ENCODE data around the gene TIMM23.
"Not testable (repeated sequence)": the region's sequence is repeated elsewhere in the genome, so short reads cannot be mapped to it uniquely, and the experiment has no call there.

The TIMM23 gene

GRCh38 chr10:45997994-45998763, 25.9 kb downstream of the TIMM23 start:
- no peak for DNase-seq (ENCODE audit: low spot score)

GRCh38 chr10:45999955-46000354, 27.7 kb downstream of the TIMM23 start:
- not testable (repeated sequence) for DNase-seq (ENCODE audit: low spot score)

- DNase-seq (ENCODE audit: low spot score) = no peak
These were observed 28.2 kb downstream of the TIMM23 start for GRCh38 chr10:46000538-46000937.

GRCh38 chr10:46001187-46001756, 29.0 kb downstream of the TIMM23 start:
- no peak for DNase-seq (ENCODE audit: low spot score)

- not testable (repeated sequence) for DNase-seq (ENCODE audit: low spot score)
These were observed 29.9 kb downstream of the TIMM23 start for GRCh38 chr10:46002189-46002687.

- DNase-seq (ENCODE audit: low spot score) = no peak
These were observed 30.8 kb downstream of the TIMM23 start for GRCh38 chr10:46002916-46003693.

GRCh38 chr10:46004963-46005362, 32.7 kb downstream of the TIMM23 start:
- no peak for DNase-seq (ENCODE audit: low spot score)

- DNase-seq (ENCODE audit: low spot score) = no peak
These were observed 33.1 kb downstream of the TIMM23 start for GRCh38 chr10:46005383-46005782.

- DNase-seq (ENCODE audit: low spot score) = no peak
These were observed 33.9 kb downstream of the TIMM23 start for GRCh38 chr10:46006219-46006618.

- DNase-seq (ENCODE audit: low spot score) = no peak
These were observed 40.5 kb downstream of the TIMM23 start for GRCh38 chr10:46012746-46013145.

GRCh38 chr10:46014206-46014605, 41.9 kb downstream of the TIMM23 start:
- no peak for DNase-seq (ENCODE audit: low spot score)

GRCh38 chr10:46014683-46015405, 42.6 kb downstream of the TIMM23 start:
- DNase-seq (ENCODE audit: low spot score) = no peak

- DNase-seq (ENCODE audit: low spot score) = no peak
These were observed 43.9 kb downstream of the TIMM23 start for GRCh38 chr10:46016190-46016589.

- no peak for DNase-seq (ENCODE audit: low spot score)
These were observed 44.5 kb downstream of the TIMM23 start for GRCh38 chr10:46016811-46017210.

GRCh38 chr10:46017733-46018132, 45.4 kb downstream of the TIMM23 start:
- DNase-seq (ENCODE audit: low spot score) = no peak

GRCh38 chr10:46018453-46019176, 46.3 kb downstream of the TIMM23 start:
- DNase-seq (ENCODE audit: low spot score) = no peak

- DNase-seq (ENCODE audit: low spot score) = no peak
These were observed 46.9 kb downstream of the TIMM23 start for GRCh38 chr10:46019177-46019528.

- no peak for DNase-seq (ENCODE audit: low spot score)
These were observed 47.5 kb downstream of the TIMM23 start for GRCh38 chr10:46019569-46020343.

- DNase-seq (ENCODE audit: low spot score) = no peak
These were observed 48.0 kb downstream of the TIMM23 start for GRCh38 chr10:46020344-46020657.

GRCh38 chr10:46022978-46023702, 50.9 kb downstream of the TIMM23 start:
- DNase-seq (ENCODE audit: low spot score) = peak; percentile 54

All from HuH-7.5 (cell line).